HCT116 (cell line): ENCODE data around the gene GRK2. TPM values are rescaled to one million over a fixed set of nuclear protein-coding genes. Genes with fewer than 3 reads are reported as not detected.

ENCODE experiments used
- ATAC-seq: fragments of 200-7000 bp; cut with Tn5 transposase; 2 replicates; pipeline ENCODE4 v1.9.1; 2020; ENCODE audit warnings: mild to moderate bottlenecking, moderate library complexity
- BruUV-seq: library from RNA; stranded (reverse); fragments of 400-500 nt; replicated peaks from 2 replicates; lab custom pipeline; 2021; lab: Mats Ljungman, UMichigan
- CTCF ChIA-PET: fragments of 300-600 bp; sonication (Branson Sonifier 250); formaldehyde crosslinking; loops from one replicate; lab custom pipeline; 2021; ENCODE audit warnings: antibody characterized with exemption; lab: Charles Lee
- POLR2A ChIA-PET: fragments of 300-600, 350-600 bp; sonication (Branson Sonifier 250); formaldehyde crosslinking; loops from one replicate; lab custom pipeline; 2021; ENCODE audit warnings: antibody characterized with exemption; lab: Charles Lee
- RAD21 ChIA-PET, 2 experiments: fragments of 300-600 bp; sonication (Branson Sonifier 250); formaldehyde crosslinking; loops; one replicate each; lab custom pipeline; 2023; ENCODE audit warnings: low total read pairs in 2 of 2; ENCODE audit not compliant: uncharacterized antibody in 2 of 2, unreplicated experiment in 2 of 2, low non-redundant PET in 1 of 2; lab: Charles Lee
- DNase-seq: peaks from one replicate; pipeline ENCODE4 v3.0.0-alpha.2; 2010; ENCODE audit warnings: low read depth, low spot score
- H2AFZ ChIP-seq: fragments of 200-600 bp; shearing (Covaris generic), sonication (generic); 2 replicates; pipeline ENCODE4 v1.6.1; 2017; ENCODE audit warnings: low read depth, mixed run types, mixed read lengths, antibody characterized with exemption, low read length; ENCODE audit not compliant: poor library complexity, severe bottlenecking
- H3K27ac ChIP-seq: 2 replicates; pipeline ENCODE4 v1.5.1; 2012; ENCODE audit warnings: low read depth, low read length
- H3K27me3 ChIP-seq: fragments of 200-600 bp; sonication (generic); 2 replicates; pipeline ENCODE4 v1.6.1; 2016; ENCODE audit warnings: mixed run types, low read length, mixed read lengths; ENCODE audit not compliant: insufficient read depth
- H3K36me3 ChIP-seq, 2 experiments: fragments of 200-500 bp in 1 of 2; fragments of 200-600 bp in 1 of 2; sonication (Bioruptor generic) in 1 of 2; sonication (generic) in 1 of 2; 2 replicates each; pipeline versions ENCODE4 v1.5.1 to v1.6.1; 2014 to 2016; ENCODE audit warnings: low read length in 2 of 2, inconsistent platforms in 1 of 2, mixed read lengths in 1 of 2, mixed run types in 1 of 2; ENCODE audit not compliant: insufficient read depth in 2 of 2, control insufficient read depth in 1 of 2
- H3K4me1 ChIP-seq, 2 experiments: fragments of 200-600 bp in 1 of 2; sonication (generic) in 1 of 2; 2 replicates each; pipeline versions ENCODE4 v1.5.1 to v1.6.1; 2012 to 2017; ENCODE audit warnings: low read length in 2 of 2, inconsistent platforms in 1 of 2, mild to moderate bottlenecking in 1 of 2, mixed read lengths in 1 of 2, mixed run types in 1 of 2, moderate library complexity in 1 of 2; ENCODE audit not compliant: insufficient read depth in 2 of 2, control insufficient read depth in 1 of 2
- H3K4me2 ChIP-seq: fragments of 200-600 bp; sonication (generic); 2 replicates; pipeline ENCODE4 v1.6.1; 2017; ENCODE audit warnings: mixed run types, low read length, mixed read lengths
- H3K4me3 ChIP-seq, 2 experiments: fragments of 200-600 bp in 1 of 2; sonication (generic) in 1 of 2; replicated peaks in 1 of 2; 2 replicates each; pipeline ENCODE4 v1.5.1; 2011 to 2016; ENCODE audit warnings: low read length in 2 of 2, control low read depth in 1 of 2, low read depth in 1 of 2, mild to moderate bottlenecking in 1 of 2, mixed read lengths in 1 of 2, mixed run types in 1 of 2
- H3K79me2 ChIP-seq: fragments of 200-600 bp; sonication (generic); 2 replicates; pipeline ENCODE4 v1.6.1; 2017; ENCODE audit warnings: mild to moderate bottlenecking, mixed run types, low read length, moderate library complexity, mixed read lengths; ENCODE audit not compliant: insufficient read depth
- H3K9ac ChIP-seq: fragments of 200-600 bp; sonication (generic); 2 replicates; pipeline ENCODE4 v1.6.1; 2016; ENCODE audit warnings: low read length, mixed read lengths
- H3K9me2 ChIP-seq: fragments of 200-600 bp; sonication (generic), shearing (Covaris generic); 2 replicates; pipeline ENCODE4 v1.6.1; 2017; ENCODE audit warnings: mixed run types, mild to moderate bottlenecking, moderate library complexity; ENCODE audit not compliant: insufficient read depth
- H3K9me3 ChIP-seq, 2 experiments: fragments of 200-500 bp in 1 of 2; fragments of 200-600 bp in 1 of 2; sonication (Bioruptor generic) in 1 of 2; sonication (generic) in 1 of 2; 2 replicates each; pipeline ENCODE4 v1.6.1; 2014 to 2017; ENCODE audit warnings: low read length in 2 of 2, mixed read lengths in 2 of 2, inconsistent platforms in 1 of 2, low read depth in 1 of 2, mild to moderate bottlenecking in 1 of 2, mixed run types in 1 of 2, moderate library complexity in 1 of 2; ENCODE audit not compliant: control insufficient read depth in 1 of 2, insufficient read depth in 1 of 2
- H4K20me1 ChIP-seq: fragments of 200-600 bp; sonication (generic), shearing (Covaris generic); 2 replicates; pipeline ENCODE4 v1.6.1; 2017; ENCODE audit warnings: mixed run types, mild to moderate bottlenecking, moderate library complexity; ENCODE audit not compliant: insufficient read depth
- ATF3 ChIP-seq: IDR thresholded peaks from 2 replicates; pipeline ENCODE4 v1.6.1; 2012
- CBX3 ChIP-seq: IDR thresholded peaks from 2 replicates; pipeline ENCODE4 v1.6.1; 2012; ENCODE audit warnings: low read depth
- CEBPB ChIP-seq: IDR thresholded peaks from 2 replicates; pipeline ENCODE4 v1.6.1; 2012; ENCODE audit warnings: low read depth
- CTCF ChIP-seq, 3 experiments: fragments of 200-600 bp in 1 of 3; sonication (generic) in 1 of 3; IDR thresholded peaks in 2 of 3; conservative IDR thresholded peaks in 1 of 3; 2 replicates each; pipeline ENCODE4 v1.5.1; 2012 to 2017; ENCODE audit warnings: low read depth in 2 of 3, low read length in 2 of 3, antibody characterized with exemption in 1 of 3, borderline replicate concordance in 1 of 3, control low read depth in 1 of 3, mild to moderate bottlenecking in 1 of 3, mixed read lengths in 1 of 3, mixed run types in 1 of 3, moderate library complexity in 1 of 3; ENCODE audit not compliant: insufficient read depth in 1 of 3
- EGR1 ChIP-seq: IDR thresholded peaks from 2 replicates; pipeline ENCODE4 v1.6.1; 2012; ENCODE audit warnings: low read depth
- ELF1 ChIP-seq: IDR thresholded peaks from 2 replicates; pipeline ENCODE4 v1.6.1; 2012; ENCODE audit warnings: low read depth, borderline replicate concordance
- EZH2 ChIP-seq: fragments of 200-600 bp; sonication (generic); IDR thresholded peaks from 2 replicates; pipeline ENCODE4 v1.6.1; 2017; ENCODE audit warnings: antibody characterized with exemption, mixed run types
- EZH2phosphoT487 ChIP-seq: fragments of 200-600 bp; IDR thresholded peaks from 2 replicates; pipeline ENCODE4 v1.6.1; 2018; ENCODE audit warnings: antibody characterized with exemption, borderline replicate concordance
- JUND ChIP-seq: IDR thresholded peaks from 2 replicates; pipeline ENCODE4 v1.6.1; 2012
- MAX ChIP-seq: IDR thresholded peaks from 2 replicates; pipeline ENCODE4 v1.6.1; 2012
- POLR2A ChIP-seq: IDR thresholded peaks from 2 replicates; pipeline ENCODE4 v1.7.0; 2011; ENCODE audit warnings: borderline replicate concordance; ENCODE audit not compliant: insufficient read depth, insufficient read length; ENCODE audit errors: extremely low read depth
- POLR2AphosphoS5 ChIP-seq: IDR thresholded peaks from 2 replicates; pipeline ENCODE4 v1.6.1; 2011; ENCODE audit warnings: mild to moderate bottlenecking, low read depth, low read length, moderate library complexity
- RAD21 ChIP-seq: IDR thresholded peaks from 2 replicates; pipeline ENCODE4 v1.6.1; 2012; ENCODE audit warnings: low read depth, mild to moderate bottlenecking
- REST ChIP-seq: IDR thresholded peaks from 2 replicates; pipeline ENCODE4 v1.6.1; 2012; ENCODE audit warnings: low read depth
- SIN3A ChIP-seq: IDR thresholded peaks from 2 replicates; pipeline ENCODE4 v1.6.1; 2012; ENCODE audit warnings: low read depth
- SP1 ChIP-seq: IDR thresholded peaks from 2 replicates; pipeline ENCODE4 v1.6.1; 2012; ENCODE audit warnings: low read depth
- SRF ChIP-seq: IDR thresholded peaks from 2 replicates; pipeline ENCODE4 v1.6.1; 2012; ENCODE audit warnings: low read depth
- YY1 ChIP-seq: IDR thresholded peaks from 2 replicates; pipeline ENCODE4 v1.6.1; 2011; ENCODE audit warnings: low read length, low read depth, moderate library complexity, mild to moderate bottlenecking; ENCODE audit not compliant: insufficient replicate concordance; ENCODE audit errors: extremely low read depth
- ZBTB33 ChIP-seq: IDR thresholded peaks from 2 replicates; pipeline ENCODE4 v1.6.1; 2011; ENCODE audit warnings: mild to moderate bottlenecking, low read length, moderate library complexity; ENCODE audit not compliant: insufficient replicate concordance; ENCODE audit errors: extremely low read depth
- ZFX ChIP-seq: fragments of 450-650 bp; IDR thresholded peaks from 2 replicates; pipeline ENCODE4 v1.6.1; 2017
- intact Hi-C: fragments of 100-400 bp; cut with micrococcal nuclease; formaldehyde crosslinking; loops from 2 replicates; pipeline ENCODE4 v1.10.0; 2022
- total RNA-seq: library from RNA; stranded (reverse); gene quantifications from one replicate; pipeline ENCODE4 v1.2.1, GENCODE V29; 2021; ENCODE audit not compliant: unreplicated experiment

GRK2 gene
- total RNA-seq, 1 experiment from 2014 or later: 83.0 TPM

- RAD21 ChIA-PET: no interaction called here
- DNase-seq (no peak), ATAC-seq (no peak)
- no peaks in the 10 kb centered on the region for H3K9me3 ChIP-seq
- peaks cover 0 to 9% of the 10 kb centered on the region in 2 experiments; a peak in 3 of 4 replicates for H3K36me3 ChIP-seq
- H3K79me2 ChIP-seq: peaks cover 8% of the 10 kb centered on the region
- H3K4me3 ChIP-seq: no peak overlapping the region
- no peak overlapping the region for H3K27ac ChIP-seq
- H3K4me2 ChIP-seq: no peak overlapping the region
- intact Hi-C loops: no loop called here
- peaks cover 22 to 32% of the 10 kb centered on the region in 2 experiments for H3K4me1 ChIP-seq
- POLR2A ChIA-PET: no interaction called here
- BruUV-seq: no TSS peak
- no peak for TF ChIP-seq SRF
- no peak for TF ChIP-seq SIN3A
- no peak for TF ChIP-seq POLR2A
- TF ChIP-seq REST: no peak
- no peak for TF ChIP-seq ZFX
- no peak for TF ChIP-seq YY1
- TF ChIP-seq ATF3: no peak
- no peak for TF ChIP-seq ELF1
- no peak for TF ChIP-seq CTCF (IDR thresholded peaks at IDR 0.05 in 2 of 3, conservative IDR thresholded peaks at IDR 0.05 in 1 of 3; ENCODE audit: borderline replicate concordance in 1 of 3, insufficient read depth in 1 of 3, low read depth in 2 of 3, low read length in 2 of 3)
- no peak for TF ChIP-seq RAD21
- TF ChIP-seq EZH2: no peak
- no peak for TF ChIP-seq CBX3
- no peak for TF ChIP-seq ZBTB33
- no peak for TF ChIP-seq EZH2phosphoT487
- no peak for TF ChIP-seq JUND
- TF ChIP-seq MAX: no peak
- no peak for TF ChIP-seq EGR1
- TF ChIP-seq SP1: no peak
- no peak for TF ChIP-seq POLR2AphosphoS5
- TF ChIP-seq CEBPB: no peak
- H3K9me2 ChIP-seq: no peaks in the 10 kb centered on the region
- no peaks in the 10 kb centered on the region for H4K20me1 ChIP-seq
- CTCF ChIA-PET: no interaction called here
- no peak overlapping the region for H3K9ac ChIP-seq
- H3K27me3 ChIP-seq: no peaks in the 10 kb centered on the region
- no peak overlapping the region for H2AFZ ChIP-seq
Observed at GRCh38 chr11:67309166-67309565, 42.9 kb downstream of the GRK2 start.
